HG03565 (cell line): ENCODE measurements around the gene PLEKHJ1.
"Not testable (repeated sequence)": the region's sequence is repeated elsewhere in the genome, so short reads cannot be mapped to it uniquely, and the experiment has no call there.

ENCODE experiments used
- ATAC-seq: cut with Tn5 transposase; IDR thresholded peaks from one replicate; pipeline ENCODE4 v1.9.1; 2021; ENCODE audit warnings: mild to moderate bottlenecking, moderate library complexity; ENCODE audit not compliant: unreplicated experiment

The PLEKHJ1 gene

DNA sequence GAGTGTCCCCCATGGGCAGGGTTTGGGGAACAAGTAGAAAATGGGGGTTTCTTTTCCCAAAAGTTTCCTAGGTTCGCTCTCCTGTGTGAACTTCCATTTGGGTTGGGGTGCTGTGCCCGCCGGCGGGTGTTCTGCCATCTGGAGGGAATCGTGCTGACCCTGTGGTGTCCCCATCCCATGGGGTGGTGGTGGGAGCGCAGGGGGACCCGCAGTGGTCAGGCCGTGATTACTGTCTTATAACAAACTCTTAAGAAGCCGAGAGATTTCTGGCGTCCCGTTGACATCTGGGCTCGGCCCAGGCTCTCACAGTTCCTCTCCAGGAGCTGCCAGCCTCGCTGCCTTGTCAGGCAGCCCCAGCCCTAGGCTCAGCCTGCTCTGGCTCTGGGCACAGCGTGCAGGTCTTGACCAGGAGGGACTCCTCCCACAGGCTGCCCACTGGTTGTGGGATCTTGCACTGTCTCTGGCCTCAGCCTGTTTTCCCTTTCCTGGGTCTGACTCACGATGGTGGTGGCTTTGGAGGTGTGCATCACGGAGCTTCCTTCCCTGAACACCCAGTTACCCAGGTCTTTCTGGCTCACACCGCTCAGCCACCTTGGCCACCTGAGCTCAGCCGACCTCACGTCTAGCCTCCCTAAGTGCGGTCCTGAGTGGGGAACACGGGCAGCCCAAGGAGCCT lies 34.5 kb downstream of the PLEKHJ1 start:
- no peak for ATAC-seq

DNA sequence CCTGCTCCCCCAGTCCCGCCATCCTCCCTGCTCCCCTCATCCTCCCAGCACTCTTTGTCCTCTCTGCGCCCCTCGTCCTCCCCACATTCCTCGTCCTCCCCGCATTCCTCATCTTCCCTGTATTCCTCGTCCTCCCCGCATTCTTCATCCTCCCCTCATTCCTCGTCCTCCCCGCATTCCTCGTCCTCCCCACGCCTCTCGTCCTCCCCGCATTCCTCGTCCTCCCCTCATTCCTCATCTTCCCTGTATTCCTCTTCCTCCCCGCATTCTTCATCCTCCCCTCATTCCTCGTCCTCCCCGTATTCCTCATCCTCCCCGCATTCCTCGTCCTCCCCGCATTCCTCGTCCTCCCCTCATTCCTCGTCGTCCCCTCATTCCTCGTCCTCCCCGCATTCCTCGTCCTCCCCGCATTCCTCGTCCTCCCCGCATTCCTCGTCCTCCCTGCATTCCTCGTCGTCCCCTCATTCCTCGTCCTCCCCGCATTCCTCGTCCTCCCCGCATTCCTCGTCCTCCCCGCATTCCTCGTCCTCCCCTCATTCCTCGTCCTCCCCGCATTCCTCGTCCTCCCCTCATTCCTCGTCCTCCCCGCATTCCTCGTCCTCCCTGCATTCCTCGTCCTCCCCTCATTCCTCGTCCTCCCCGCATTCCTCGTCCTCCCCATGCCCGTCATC lies 35.4 kb downstream of the PLEKHJ1 start:
- ATAC-seq = not testable (repeated sequence)

DNA sequence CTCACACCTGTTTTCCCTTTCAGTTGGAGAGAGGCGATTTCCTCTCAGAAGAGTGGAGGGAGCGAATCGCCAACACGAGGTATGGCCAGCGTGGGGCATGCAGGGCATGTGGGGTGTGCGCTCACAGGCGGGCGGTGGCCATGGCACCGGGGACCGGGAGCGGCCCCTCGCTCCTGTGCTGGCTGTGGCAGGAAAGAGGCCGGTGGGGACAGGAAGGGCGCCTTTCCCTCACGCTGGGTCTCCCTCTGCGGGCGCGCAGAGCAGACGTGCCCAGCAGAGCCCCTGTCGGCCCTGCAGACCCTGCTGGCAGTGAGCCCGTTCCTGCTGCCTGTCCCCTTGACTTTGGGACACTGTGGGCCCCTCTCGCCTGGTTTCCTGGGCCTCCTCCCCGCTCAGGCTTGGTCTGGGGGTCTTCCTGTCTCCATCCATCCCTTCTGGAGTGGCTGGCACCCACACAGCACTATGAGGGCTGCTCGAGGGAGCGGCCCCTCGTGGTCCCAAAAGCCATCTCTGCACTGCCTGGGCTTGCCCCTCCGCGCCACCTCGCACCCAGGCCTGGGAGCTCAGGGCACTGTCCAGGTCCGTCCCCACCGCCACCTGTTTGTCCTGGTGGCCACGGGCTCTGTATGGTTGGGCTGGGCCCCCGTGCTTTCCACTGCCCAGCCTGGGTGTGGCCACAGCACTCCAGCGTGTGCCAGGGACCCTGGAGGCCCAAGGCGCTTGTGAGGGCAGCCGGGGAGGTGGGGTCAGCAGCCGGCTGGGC lies 36.1 kb downstream of the PLEKHJ1 start:
- no peak for ATAC-seq

DNA sequence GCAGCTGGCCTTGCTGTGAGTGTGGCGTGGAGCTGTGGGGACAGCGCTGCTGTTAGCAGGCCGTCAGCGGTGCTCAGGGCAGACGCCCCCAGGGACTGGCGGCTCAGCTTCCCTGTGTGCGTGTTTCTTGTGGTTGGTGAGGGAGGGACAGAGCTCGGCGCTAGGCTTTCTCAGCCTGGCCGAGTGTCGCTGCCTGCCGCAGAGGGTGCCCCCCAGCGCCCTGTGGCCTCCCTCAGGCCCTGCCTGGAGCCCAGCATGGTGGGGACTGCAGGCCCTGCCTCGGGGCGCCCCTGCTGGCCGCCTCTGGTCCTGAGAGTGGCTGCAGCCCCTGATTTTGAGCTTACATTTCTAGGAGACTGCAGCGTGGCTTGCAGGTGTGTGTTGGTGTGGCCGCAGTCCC lies 36.9 kb downstream of the PLEKHJ1 start:
- ATAC-seq = no peak

DNA sequence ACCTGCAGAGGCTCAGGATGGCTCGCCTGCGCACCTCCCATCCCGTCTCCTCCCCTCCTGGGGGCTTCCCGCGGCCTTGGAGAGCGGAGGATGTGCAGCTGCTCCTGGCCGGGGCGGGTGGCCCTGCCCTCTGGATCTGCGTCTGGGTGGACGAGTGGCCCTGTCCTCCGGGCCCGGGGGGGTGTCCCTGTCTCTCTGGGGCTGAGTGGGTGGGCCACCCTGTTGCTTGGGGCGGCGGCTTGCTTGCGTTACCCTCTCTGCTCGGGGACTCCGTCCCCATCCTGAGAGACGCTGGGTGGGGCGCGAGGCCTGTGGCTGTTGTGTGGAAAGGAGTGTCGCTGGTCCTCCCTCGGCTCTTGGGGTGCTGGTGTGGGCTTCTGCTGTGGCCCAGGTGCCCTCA lies 37.8 kb downstream of the PLEKHJ1 start:
- no peak for ATAC-seq

DNA sequence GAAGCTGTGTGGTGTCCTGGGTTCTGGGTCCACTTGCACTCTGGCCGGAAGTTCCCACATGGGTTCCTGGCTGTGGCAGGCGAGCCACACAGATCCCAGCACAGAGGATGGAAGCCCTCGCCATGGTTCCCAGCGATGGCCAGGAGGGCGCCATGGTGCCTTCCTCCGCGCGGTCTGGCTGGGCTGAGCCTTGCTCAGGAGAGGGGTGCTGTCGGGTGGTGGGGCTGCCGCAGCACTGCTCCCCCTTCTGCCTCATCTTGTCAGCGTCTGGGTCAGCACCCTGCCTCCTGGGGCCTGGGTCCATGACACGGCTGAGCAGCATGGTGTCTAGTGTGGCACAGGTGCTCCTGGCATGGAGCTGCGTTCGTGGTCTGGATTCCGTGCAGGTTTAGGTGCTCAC lies 38.9 kb downstream of the PLEKHJ1 start:
- ATAC-seq = no peak

DNA sequence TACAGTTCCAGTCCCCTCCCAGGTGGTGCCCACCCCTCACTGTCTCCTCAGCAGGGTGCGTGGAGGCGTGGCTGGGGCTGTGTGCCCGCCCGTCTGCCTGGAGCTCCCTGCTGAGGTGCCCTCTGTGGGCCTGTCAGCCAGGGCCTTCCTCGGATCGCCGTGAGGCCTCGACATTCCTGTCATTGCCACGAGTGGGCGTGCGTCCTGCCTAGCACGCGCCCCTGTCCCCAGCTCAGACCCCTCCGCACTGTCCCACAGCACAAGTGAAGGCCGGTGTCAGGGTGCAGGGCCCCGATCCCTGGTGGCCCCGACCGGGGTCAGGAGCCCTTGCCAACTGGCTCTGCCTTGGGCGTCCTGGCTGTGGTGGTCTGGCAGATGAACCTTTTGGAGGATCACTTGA lies 40.2 kb downstream of the PLEKHJ1 start:
- ATAC-seq = no peak

DNA sequence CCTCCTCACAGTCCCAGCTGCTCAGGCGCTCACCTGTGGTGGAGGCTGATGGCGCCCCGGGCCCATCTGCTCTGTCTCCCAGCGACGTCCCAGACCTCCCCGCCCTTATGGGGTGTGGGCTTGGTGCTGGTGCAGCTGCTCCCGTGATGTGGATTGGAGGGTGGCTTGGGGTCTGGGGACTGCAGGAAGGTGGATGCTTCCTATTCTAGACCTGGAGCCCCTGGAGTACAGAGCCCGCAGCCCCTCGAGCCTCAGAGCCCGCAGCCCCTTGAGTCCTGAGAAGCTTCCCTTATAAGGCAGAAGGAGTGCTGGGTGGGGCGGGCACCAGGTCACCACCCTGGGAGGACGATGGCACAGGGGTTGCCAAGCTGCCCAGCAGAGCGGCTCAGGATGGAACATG lies 40.8 kb downstream of the PLEKHJ1 start:
- no peak for ATAC-seq

DNA sequence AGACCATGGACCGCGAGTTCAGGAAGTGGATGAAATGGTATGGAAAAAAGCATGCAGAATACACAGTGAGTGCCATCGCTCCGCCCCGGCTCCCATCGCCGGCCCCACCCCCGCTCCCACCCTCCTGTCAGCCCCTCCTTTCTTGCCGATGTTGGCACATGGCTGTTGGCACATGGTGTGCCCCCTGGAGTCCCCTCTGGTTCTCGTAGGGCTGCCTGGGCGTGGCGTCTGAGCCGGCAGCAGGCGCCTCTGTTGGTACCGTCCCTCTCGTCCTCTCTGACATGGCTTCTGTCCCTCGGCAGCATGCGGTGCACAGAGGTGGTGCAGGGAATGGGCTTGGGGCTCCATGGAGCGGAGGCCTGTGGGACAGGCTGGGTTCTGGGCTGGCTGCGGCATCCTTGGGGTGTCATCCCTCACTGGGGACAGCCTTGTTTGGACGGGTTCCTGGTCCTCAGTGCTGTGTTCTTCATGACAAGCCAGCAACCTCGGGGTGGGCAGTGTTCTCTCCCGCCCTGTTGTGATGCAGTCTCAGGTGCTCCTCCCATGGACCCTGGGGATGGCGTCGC lies 41.5 kb downstream of the PLEKHJ1 start:
- no peak for ATAC-seq

DNA sequence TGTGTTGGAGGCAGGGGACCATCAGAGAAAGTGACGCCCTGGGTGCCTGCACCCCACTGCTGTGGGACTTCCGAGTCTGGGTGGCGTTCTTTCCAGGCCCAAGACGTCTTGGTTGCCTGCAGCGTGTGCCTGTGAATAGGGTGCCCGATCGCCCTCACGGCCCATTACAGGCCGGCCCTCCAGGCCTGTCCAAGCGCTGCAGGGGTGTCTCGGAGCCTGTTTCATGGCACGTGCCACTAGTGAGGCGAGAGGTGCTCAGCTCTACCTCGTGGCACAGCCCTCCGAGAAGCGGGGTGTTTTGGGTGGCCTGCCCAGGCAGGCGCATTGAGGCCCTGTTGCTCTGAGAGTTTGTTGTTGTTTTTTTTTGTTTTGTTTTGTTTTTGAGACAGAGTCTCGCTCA lies 42.3 kb downstream of the PLEKHJ1 start:
- no peak for ATAC-seq

DNA sequence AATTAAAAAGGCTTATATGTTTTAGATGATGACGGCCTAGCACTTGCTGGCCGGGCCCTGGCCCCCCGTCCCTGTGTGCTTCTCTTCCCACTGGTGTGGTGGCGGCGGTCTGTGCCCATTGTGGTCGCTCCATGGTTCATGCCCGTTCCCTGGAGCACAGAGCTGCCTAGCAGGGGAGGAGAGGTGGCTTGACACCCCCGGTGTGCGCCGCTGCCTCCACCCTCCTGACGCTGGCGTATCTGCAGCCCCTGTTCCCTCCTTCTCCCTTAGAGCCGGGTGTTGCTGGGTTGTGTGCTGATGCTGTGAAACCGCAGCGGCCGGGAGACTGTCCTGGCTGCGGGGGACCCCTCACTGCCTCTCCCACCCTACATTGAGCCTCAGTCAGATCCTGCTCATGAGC lies 43.3 kb downstream of the PLEKHJ1 start:
- ATAC-seq = no peak

DNA sequence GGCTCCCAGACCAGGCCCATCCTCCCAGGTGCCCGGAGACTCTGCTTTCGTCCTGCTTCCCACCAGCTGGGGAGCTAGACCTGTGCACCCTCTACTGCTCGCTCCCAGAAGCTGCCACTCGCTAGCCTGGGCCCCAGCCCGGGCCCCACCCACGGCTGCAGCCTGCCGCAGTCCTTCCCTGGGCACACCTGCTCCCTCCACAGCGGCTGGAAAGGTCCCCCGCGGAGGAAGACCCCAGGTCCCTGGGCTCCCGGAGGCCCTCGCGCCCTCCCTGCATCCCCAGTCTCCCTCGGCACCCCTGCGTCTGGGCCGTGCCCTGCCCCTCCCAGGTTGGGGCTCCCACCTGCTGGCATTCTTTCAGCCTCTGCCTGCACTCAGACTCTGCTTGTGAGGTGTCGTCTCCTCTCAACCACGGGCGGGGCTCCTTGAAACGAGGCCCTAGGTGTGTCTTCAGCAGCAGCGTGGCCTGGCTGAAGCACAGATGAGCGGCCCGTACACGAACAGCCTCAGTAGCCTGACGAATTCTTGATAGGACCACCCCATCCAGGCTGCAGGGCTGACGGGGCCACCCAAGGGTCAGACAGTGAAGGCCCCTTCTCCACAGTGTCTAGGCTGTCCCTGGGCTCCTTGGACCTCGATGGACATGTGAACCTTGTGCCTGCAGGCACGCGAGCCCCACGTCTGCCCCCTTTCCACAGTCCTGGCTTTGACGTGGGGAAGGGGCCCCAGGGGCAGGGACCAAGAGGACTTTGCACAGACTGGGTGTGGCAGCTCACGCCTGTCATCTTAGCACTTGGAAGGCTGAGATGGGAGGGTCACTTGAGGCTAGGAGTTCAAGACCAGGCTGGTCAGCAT lies 44.4 kb downstream of the PLEKHJ1 start:
- ATAC-seq = no peak

DNA sequence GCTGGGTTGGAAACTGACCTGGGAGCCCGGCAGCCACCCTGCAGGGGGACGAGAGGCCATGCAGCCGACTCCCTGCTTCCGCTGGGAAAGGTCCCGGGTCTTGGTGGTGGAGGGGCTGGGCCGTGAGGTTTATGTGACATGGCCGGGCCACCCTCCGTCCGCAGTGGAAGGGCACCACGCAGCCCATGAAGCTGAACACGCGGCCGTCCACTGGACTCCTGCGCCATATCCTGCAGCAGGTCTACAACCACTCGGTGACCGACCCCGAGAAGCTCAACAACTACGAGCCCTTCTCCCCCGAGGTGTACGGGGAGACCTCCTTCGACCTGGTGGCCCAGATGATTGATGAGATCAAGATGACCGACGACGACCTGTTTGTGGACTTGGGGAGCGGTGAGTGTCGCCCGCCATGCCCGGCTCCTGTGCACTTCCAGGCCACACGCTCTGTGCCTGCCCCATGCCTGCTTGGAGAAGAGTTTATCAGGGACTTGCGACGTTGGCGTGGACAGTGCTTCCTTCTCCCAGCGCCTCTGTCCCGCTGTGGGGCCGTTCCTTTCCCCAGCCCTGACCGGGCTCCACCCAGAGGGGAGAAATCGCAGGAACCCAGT lies 45.2 kb downstream of the PLEKHJ1 start:
- no peak for ATAC-seq

DNA sequence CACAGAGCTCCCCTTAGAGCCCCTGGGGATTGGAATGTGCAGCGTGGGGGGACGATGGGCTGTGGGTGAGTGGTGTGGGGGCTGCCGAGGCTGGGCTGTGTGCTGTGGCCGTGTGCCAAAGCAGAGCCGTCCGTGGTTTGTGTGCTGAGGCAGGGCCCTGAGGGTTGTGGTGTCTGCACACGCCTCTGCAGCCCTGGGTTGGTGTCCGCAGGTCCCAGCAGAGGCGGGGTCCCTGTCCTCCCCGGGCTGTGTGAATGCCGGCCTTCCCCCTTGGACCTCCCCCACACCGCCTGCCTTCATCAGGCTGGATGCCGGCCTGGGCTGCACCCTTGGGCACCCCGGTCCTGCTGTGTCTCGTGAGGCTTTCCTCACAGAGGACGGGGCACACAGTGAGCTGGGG lies 46.2 kb downstream of the PLEKHJ1 start:
- ATAC-seq = no peak

DNA sequence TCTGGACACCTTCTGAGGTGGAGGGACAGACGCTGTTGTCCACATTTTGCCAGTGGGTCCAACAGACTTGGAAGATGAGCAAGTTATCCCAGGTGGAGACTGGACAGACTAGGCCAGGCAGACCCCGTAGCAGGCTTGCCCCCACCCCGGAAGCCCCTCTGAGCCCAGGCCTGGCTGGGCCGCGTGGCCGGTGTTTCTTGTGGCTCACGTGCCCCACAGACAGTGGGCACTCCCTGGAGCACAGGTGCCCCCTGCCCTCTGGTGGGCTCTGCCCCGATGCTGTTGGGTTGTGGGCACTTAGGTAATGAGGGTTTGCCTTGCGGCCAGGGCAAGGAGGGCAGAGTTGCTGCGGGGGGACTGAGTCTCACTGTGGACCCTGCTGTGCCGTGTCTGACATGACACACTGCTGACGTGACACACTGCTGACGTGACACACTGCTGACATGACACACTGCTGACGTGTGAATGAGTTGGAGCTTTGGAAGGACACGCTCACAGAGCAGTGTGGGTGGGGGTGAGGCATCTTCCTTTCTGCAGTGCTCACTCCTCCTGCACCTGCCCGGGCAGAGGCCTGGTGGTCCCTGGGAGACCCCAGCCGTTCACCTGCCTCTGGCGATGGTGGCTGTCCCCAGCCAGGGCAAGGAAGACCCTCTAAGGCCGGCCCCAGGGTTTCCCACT lies 47.3 kb downstream of the PLEKHJ1 start:
- ATAC-seq = no peak

DNA sequence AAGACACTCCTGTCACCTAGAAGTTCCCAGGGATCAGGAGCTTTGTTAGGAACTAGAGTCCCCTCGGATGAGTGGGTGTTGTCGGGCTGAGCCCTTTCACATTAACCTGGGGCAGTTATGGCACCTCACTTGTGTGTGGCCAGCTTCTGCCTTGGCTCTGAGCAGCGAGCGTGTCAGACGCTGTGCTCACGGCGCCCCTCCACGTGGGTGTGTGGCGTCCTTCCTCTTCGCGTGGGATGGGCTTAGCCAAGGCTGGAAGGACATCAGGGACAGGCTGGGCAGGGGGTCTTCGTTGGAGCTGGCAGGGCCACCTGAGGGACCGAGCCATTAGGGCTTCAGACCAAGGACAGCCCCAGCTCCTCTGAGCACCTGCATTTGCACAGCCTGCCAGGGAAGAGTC lies 49.0 kb downstream of the PLEKHJ1 start:
- no peak for ATAC-seq

DNA sequence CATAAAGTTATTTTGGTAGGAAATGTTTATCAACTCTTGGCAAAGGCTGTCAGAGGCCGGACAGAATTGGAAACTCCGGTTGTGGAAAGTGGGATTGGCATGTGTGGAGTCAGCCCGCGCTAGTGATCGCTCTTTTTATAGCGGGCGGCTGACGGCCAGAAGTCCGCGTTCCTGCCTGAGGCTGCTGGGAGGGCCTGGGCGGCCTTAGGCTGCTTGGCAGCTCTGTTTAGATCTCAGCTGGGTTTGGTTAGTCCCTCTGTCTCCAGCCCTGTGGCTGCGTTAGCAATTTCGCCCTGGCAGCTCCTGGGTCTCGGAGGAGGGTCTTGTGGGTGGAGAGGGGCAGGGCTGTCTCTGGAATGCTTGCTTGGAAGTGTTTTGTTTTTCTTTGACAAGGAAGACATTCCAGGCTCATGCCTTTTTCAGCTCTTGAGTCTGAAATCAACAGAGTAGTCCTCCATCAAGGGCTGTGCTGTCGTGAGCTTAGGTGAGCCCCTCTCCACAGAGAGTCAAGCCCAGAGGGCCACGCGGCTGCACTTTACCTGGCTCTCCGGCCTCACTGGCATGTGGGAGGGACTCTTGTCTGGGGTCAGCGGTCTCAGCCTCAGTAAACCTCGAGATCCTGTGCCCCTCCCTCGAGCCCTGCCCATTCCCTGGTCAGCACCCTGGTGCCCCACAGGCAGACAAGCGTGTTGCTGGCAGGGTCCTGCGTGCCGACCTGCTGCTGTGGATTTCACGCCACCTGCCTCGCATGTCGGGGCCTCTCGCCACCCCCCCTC lies 49.9 kb downstream of the PLEKHJ1 start:
- ATAC-seq = no peak

DNA sequence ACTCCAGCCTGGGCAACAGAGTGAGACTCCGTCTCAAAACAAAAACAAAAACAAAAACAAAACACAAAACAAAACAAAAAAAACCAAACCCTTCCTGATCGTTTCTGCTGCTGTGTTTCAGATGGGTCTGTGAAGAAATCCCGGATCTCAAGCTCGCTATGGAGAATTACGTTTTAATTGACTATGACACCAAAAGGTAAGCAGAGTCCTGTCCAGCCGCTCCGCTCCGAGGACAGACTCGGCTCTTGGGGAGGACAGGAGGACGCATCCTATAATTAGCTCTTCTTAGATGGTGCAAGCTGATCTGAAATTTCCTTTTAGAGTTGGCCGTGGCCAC lies 50.4 kb downstream of the PLEKHJ1 start:
- no peak for ATAC-seq

DNA sequence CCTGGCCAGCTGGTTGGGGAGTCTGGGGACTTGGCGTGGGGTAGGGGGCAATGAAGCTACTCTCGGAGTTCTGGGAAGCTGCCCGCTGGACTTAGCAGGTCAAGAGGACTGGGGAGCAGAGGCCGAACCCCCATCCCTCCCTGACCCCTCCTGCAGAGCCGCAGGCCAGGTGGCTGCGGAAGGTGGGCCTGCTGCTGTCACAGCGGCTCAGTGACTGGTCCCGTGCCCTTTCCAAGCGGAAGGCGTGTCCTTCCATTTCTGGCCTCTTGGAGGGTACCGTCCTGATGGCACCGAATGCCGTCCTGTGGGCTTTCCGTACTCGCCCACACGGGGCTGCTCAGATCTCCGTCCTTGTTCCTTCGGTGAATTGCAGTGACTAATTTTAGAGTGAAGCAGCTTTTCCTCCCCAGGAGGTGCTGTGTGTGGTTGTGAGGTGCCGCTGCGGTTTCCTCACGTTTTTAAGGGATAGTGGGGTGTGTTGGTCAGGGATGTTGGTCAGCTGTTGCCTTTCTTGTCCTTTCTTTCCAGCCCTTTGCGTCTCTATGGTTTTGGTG lies 51.6 kb downstream of the PLEKHJ1 start:
- no peak for ATAC-seq
